PFSK-1 (cell line): Measurements from ENCODE around the gene PELI2.

Source experiments
- FOXP2 ChIP-seq: optimal IDR thresholded peaks from 2 replicates; pipeline ENCODE3; 2011; ENCODE audit warnings: borderline replicate concordance, control low read depth, inconsistent platforms; ENCODE audit not compliant: insufficient read depth; ENCODE audit errors: extremely low read length, extremely low read depth
- POLR2AphosphoS5 ChIP-seq: IDR thresholded peaks from 2 replicates; pipeline ENCODE4 v1.6.1; 2012; ENCODE audit warnings: low read depth, mild to moderate bottlenecking, control low read depth, low read length, moderate library complexity
- REST ChIP-seq, 2 experiments: IDR thresholded peaks; 2 replicates each; pipeline versions ENCODE4 v1.6.1 to v1.8.0; 2011 to 2012; ENCODE audit warnings: low read depth in 2 of 2, low read length in 2 of 2, control low read depth in 1 of 2, inconsistent platforms in 1 of 2, mild to moderate bottlenecking in 1 of 2, moderate library complexity in 1 of 2; ENCODE audit not compliant: insufficient read depth in 1 of 2
- SIN3A ChIP-seq: IDR thresholded peaks from 2 replicates; pipeline ENCODE4 v1.6.1; 2012; ENCODE audit warnings: mild to moderate bottlenecking, low read length, moderate library complexity, borderline replicate concordance; ENCODE audit not compliant: insufficient read depth
- TAF1 ChIP-seq: IDR thresholded peaks from 2 replicates; pipeline ENCODE4 v1.6.1; 2012; ENCODE audit warnings: low read length, control low read depth, borderline replicate concordance; ENCODE audit not compliant: insufficient read depth

Gene PELI2

DNA sequence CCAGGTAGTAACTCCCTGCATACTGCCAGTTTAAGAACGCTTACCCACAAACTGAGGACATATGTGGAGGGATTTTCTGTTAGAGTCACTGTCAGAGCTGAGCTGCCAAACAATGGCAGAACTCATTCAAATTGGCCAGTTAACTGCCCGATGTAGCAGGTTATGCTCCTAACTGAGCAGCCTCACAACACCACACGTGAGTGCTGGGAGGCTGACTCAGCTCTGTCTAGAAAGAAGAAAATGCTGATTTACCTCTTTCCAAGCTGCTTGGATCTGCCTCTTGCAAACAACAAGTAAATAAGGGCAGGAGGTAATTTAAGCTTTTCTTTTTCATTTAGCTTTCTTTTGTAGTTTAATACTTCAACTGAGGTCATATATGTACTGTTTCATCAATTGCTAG lies 195.6 kb downstream of the PELI2 start:
- TF ChIP-seq SIN3A: no peak
- TF ChIP-seq POLR2AphosphoS5: no peak
- no peak for TF ChIP-seq TAF1
- no peak for TF ChIP-seq FOXP2
- TF ChIP-seq REST (IDR thresholded peaks at IDR 0.05; ENCODE audit: insufficient read depth in 1 of 2, low read depth in 2 of 2, low read length in 2 of 2): no peak

- TF ChIP-seq TAF1 (no peak), POLR2AphosphoS5 (no peak), REST (IDR thresholded peaks at IDR 0.05; ENCODE audit: insufficient read depth in 1 of 2, low read depth in 2 of 2, low read length in 2 of 2) (no peak), SIN3A (no peak), FOXP2 (no peak)
These were observed 200.3 kb downstream of the PELI2 start for GRCh38 chr14:56318393-56319115.

- no peak for TF ChIP-seq REST (IDR thresholded peaks at IDR 0.05; ENCODE audit: insufficient read depth in 1 of 2, low read depth in 2 of 2, low read length in 2 of 2)
These were observed 203.7 kb downstream of the PELI2 start for GRCh38 chr14:56321861-56322260.

DNA sequence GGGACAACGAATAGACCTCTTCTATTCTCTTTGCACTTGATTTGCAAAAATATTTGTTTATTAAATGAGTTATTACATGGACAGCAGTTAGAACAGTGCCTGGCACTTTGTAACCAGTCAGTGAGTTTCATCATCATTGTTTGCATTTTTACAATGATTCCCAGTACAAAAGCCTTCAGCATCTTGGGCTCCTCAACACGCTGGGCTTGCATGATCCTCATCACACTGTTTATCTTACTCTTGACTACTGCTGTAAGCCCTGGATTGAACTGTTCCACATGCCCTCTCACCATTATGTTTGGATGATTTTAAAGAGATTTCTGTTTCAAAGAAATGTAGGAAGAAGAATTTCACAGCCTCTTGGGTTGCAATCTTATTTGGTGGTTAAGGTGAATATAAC lies 204.3 kb downstream of the PELI2 start:
- TF ChIP-seq SIN3A (no peak), POLR2AphosphoS5 (no peak), FOXP2 (no peak), TAF1 (no peak), REST (IDR thresholded peaks at IDR 0.05; ENCODE audit: insufficient read depth in 1 of 2, low read depth in 2 of 2, low read length in 2 of 2) (no peak)

DNA sequence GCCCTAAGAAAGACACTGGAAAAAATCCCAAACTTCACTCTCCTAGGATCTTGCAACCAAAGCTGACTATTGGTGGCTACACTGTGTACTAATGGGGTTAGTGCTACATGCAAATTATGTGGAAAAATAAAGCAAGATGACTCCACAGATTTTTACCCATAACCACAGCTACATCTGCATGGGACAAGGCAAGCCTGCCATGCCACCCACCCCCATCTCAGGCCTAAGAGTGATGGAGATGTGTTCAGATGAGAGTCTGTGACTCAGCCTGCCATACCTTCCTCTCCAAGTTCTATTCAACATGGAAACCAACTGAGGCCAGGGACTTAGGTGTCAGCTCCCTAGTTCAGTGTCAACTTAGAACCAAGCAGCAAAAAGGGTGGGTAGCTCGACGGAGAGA lies 206.2 kb downstream of the PELI2 start:
- no peak for TF ChIP-seq SIN3A
- TF ChIP-seq FOXP2: no peak
- no peak for TF ChIP-seq REST (IDR thresholded peaks at IDR 0.05; ENCODE audit: insufficient read depth in 1 of 2, low read depth in 2 of 2, low read length in 2 of 2)
- no peak for TF ChIP-seq POLR2AphosphoS5
- no peak for TF ChIP-seq TAF1
